Hematopoietic multipotent progenitor cell treated with erythropoietin and hydrocortisone succinate and interleukin-3 and kit ligand, for 6 days (in vitro differentiated cells): ENCODE measurements around the gene EXO1.
"Not testable (repeated sequence)": the region's sequence is repeated elsewhere in the genome, so short reads cannot be mapped to it uniquely, and the experiment has no call there.

ENCODE experiments used
- DNase-seq: peaks from one replicate; pipeline ENCODE4 v3.0.0-alpha.2; 2015

Gene EXO1

DNA sequence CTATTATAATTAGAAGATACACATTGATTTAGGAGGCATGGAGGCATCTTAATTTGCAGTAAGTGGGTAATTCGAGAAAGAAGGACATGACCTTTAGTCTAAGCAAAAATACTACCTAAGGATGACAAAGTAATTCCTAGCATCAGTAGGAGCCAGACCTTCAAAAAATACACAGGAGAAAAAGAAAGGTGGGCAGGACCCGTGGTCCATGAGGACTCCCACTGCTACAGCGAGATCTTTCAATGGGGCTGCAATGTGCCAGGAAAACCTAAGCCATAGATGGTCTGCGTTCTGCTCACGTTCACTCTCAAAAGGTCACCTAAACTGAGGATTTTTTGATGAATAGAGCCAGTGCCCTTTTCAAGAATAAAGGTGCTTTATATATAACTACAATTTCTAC is 10.6 kb upstream of the EXO1 start:
- DNase-seq: no peak

DNA sequence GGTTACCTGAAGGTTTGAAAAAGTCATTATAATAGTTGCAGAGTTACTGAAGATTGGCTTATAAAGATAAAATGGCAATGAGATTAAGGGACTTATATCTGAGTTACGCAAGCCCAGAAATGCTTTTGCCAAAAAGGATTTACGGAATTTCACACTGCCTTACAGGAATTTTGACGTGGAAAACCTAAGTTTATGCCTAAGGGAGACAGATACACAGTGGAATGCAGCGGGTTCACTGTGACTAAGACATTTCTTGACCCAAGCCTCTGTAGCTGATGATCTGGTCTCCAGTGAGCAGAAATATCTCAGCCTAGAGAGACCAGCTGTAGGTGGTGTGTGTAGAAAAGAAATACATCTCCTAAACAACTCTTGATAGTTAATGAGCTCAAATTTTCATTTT is 10.1 kb upstream of the EXO1 start:
- no peak for DNase-seq

- no peak for DNase-seq
Measured at GRCh38 chr1:241838897-241839296, 9.1 kb upstream of the EXO1 start.

GRCh38 chr1:241839369-241839979 is 8.5 kb upstream of the EXO1 start:
- DNase-seq: no peak

- no peak for DNase-seq
Measured at GRCh38 chr1:241840164-241840563, 7.8 kb upstream of the EXO1 start.

DNA sequence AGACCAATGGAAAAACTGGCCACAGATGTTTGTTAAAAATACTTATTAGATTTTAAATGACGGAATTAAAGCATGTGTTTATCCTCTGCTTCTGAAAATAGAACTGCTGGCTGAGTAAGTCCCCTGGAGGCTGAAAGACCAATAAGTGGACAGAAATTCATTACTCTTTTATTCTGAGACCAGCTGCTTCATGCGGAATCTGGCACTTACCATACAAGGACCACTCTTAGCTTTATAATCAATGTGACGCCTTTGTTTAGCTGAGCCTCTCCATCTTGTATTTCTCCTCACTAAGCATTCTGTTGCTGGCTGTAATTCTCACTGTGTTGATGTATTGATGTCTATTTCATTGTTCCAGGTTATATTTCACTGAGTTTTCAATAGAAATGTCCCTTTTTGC is 6.3 kb upstream of the EXO1 start:
- DNase-seq: no peak

DNA sequence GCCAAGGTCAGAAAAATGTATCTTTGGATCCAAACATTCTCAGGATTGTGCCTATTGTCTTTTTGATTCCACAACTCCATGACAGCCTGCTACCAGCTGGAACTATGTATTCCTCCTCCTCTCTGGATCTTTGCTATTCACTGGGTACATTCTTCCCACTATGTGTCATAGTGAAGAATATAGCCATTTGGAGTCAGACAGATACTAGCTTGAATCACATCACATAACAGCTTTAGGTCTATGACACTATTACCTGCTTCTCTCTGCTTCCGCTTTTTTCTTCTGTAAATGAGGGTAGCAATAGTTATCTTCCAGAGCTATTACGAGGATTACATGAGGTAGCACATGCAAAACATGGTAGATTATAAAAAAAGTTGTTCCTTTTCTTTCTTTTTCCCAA is 5.4 kb upstream of the EXO1 start:
- no peak for DNase-seq

DNA sequence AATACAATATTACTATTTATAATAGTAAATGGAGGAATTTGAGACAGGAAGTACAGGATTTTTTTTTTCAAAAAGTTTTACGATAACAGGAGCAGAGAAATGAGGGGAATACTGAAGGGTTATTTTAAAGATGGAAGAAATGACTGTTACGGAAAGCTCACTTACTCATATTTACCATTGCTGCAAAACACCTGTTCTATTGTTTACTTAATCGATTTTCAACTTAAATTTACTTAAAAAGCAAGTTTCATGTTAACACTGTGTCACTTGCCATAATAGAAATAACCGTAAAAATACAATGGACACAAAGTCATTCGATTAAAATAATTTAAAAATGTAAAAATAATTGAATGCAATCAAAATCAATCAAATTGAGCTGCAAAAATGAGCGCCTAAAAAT is 3.4 kb upstream of the EXO1 start:
- no peak for DNase-seq

DNA sequence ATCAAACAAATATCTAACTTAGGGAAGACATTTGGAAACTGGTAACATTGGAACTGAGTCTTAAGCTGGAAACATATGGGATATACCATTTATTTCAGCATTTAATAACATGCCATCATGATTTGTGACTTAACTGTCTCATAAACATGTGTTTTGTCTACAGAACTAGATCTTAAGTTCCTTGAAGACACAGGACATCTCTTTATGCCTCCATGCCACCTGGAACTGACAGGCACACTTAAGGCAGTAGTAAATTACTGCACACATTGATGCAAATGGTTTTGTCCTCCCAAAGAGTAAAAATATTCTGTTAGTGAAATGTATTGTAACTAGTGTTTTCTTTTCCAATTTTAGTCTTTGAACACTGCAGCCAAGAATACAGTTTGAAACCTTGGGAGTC is 1.6 kb upstream of the EXO1 start:
- no peak for DNase-seq

GRCh38 chr1:241846862-241847539 is 1.0 kb upstream of the EXO1 start:
- peak; percentile 58 for DNase-seq

GRCh38 chr1:241847540-241847795 is 536 bp upstream of the EXO1 start:
- DNase-seq: no peak

DNA sequence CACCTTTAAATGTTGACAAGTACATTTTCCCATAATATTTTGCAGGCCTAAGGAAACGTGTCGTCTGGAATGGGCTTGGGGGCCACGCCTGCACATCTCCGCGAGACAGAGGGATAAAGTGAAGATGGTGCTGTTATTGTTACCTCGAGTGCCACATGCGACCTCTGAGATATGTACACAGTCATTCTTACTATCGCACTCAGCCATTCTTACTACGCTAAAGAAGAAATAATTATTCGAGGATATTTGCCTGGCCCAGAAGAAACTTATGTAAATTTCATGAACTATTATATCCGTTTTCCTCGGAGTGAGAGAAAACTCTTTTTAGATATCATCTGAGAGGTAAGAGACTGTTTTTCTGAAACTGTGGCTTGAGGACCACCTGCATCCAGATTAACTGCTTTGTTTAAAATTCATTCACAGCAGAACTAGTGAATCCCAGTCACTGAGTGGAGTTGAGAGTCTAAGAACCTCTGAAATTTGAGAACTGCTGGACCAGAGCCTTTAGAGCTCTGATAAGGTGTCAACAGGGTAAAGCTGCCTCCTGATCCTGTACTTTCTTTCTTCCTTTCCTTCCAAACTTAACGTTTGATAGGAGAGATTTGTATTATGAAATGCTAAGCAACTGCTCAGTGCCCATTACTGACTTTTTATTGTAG is 811 bp downstream of the EXO1 start:
- peak; percentile 24 for DNase-seq

GRCh38 chr1:241849345-241849695 is 1.3 kb downstream of the EXO1 start:
- DNase-seq: no peak

GRCh38 chr1:241855545-241856140 is 7.6 kb downstream of the EXO1 start:
- DNase-seq: not testable (repeated sequence)

- no peak for DNase-seq
Measured at GRCh38 chr1:241857131-241857530, 9.1 kb downstream of the EXO1 start.

DNA sequence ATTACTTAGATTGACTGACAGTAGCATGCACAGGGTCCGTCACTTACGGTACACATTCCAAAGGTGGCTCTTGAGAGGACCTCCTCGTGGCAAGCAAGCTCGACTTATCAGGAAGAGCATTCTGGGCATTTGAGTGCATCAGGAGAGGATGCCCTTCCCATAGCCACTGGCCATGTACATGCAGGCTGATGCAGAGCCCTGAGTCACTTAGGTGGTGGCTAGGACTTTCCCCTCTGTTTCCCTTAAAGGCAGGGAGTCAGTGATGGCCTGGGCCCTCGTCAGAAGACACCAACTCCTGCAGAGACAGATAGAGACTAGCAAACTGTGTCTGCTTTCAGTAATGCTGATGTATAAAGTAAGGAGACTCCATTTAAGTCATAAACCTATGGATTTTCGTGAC is 12.9 kb downstream of the EXO1 start:
- DNase-seq: no peak

DNA sequence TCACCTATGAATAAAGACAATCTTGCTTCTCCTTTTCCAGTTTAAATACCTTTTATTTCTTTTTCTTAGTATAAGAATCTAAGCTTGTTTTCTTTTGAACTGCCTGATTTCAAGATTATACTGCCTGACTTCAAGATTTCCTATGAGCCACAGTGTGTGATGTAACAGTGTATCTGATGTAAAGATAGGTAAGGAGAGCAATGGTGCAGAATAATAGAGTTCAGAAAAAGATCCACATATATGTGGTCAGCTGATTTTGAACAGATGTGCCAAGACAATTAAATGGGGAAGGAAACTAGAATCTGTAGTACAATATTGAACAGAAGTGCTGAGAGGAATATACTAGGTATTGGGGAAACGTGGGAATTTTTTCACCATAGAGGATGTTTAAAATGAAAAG is 21.0 kb downstream of the EXO1 start:
- DNase-seq: peak; percentile 35

DNA sequence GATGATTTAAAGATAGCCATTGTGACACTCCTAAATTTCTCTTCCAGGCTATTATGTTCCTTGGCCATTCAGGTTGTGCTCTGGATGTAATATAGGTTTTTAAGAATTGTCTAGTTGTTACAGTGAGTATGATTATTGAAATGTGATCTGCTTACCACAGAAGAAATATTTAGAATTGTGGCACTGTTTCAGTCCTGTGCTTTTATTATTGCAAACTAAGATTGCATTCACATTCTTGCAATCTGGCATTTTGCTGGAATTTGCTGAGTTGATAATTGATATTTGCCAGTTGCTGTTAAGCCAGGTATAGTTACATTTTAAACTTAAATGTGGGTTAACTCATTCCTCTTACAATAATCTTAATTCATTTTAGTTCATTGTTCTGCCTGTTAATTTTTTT is 22.3 kb downstream of the EXO1 start:
- no peak for DNase-seq

GRCh38 chr1:241870746-241871430 is 22.9 kb downstream of the EXO1 start:
- DNase-seq: no peak

DNA sequence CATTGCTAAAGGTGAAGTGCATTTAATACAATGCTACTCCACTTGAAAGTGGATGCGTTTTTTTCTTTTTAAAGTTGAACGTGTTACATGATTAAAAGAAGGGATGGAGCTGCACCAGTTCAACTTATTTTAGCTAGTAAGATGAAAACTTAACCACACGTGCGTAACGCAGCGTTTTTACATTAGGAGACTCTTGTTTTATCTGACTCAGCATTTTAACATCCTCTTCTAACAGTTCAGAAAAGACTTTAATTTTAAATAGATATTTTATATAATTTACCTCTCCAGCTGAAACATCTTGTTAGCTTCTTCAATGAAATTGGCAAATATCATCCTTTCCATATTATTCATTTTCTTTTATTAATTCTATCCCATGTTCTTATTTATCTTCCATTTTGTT is 33.4 kb downstream of the EXO1 start:
- no peak for DNase-seq

DNA sequence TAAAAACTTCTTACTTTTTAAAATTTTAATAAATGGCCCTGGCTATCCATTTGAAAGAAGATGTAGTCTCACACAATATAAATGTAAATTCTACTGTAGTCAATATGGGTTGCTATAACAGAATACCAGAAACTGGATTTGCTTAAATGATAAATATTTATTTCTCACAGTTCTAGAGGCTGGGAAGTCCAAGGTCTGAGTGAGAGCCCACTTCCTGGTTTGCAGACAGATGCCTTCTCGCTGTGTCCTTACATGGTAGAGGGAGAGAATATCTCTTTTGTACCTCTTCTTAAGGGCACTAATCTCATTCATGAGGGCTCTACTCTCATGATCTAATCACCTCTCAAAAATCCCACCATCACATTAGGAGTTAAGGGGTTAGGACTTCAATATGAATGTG is 35.2 kb downstream of the EXO1 start:
- no peak for DNase-seq

DNA sequence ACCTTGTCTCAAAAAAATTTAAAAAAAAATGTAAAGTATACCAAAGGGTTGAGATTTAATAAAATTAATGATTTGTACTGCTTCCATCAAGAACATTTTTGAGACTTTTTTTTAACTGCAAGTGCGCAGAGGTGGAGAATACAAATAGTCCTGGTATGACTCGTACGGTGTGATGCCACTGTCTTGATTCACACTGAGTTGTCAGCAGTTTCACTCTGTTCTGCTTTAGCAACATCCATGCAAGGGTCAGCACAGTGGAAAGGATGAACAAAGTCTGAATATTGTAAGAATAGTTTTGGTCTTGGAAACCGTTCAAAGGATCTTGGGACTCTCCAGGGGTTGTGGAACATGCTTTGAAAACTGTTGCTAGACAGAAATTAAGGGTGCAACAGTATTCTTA is 40.2 kb downstream of the EXO1 start:
- DNase-seq: no peak

DNA sequence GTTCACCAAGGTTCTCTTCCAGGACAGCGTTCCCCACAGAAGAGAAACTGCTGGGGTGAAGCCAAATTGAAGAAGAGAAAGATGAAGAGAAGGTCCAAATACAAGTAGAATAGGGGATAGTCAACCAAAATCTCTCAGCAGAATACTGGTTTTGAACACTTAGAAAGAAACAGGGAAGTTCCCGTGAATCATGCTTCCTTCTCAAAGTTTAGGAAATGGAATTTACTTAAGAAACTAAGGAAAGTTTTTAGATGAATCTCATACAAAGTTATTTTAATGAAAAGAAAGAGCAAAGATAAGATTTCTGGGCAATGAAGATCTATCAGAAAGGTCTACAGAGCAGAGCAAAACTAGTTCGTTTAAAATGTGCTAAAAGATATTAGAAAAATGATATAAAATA is 43.3 kb downstream of the EXO1 start:
- no peak for DNase-seq

- DNase-seq: no peak
Measured at GRCh38 chr1:241894016-241894415, 46.0 kb downstream of the EXO1 start.
